Activated CD4-positive, alpha-beta T cell treated with anti-CD3 and anti-CD28 coated beads, Interleukin-2, amount 10 ng/mL, durations not matched to agents 24 days and 14 days (primary cell): ENCODE measurements around the gene TMEM229A. TPM values are rescaled to one million over a fixed set of nuclear protein-coding genes. Genes with fewer than 3 reads are reported as not detected.
"Not testable (repeated sequence)": the region's sequence is repeated elsewhere in the genome, so short reads cannot be mapped to it uniquely, and the experiment has no call there.

Experiments used
- DNase-seq: peaks from one replicate; pipeline ENCODE4 v3.0.0; 2022
- H3K27ac Mint-ChIP-seq: one replicate; pipeline ENCODE4 v1.8.0; 2022; ENCODE audit warnings: mild to moderate bottlenecking, mixed read lengths
- H3K27me3 Mint-ChIP-seq: one replicate; pipeline ENCODE4 v1.8.0; 2022; ENCODE audit warnings: mixed read lengths
- H3K36me3 Mint-ChIP-seq: one replicate; pipeline ENCODE4 v1.8.0; 2022; ENCODE audit warnings: low read depth, mild to moderate bottlenecking, mixed read lengths
- H3K4me1 Mint-ChIP-seq: one replicate; pipeline ENCODE4 v1.8.0; 2021; ENCODE audit warnings: mixed read lengths
- H3K4me3 Mint-ChIP-seq: one replicate; pipeline ENCODE4 v1.8.0; 2022; ENCODE audit warnings: mild to moderate bottlenecking, moderate library complexity, mixed read lengths
- H3K9me3 Mint-ChIP-seq: one replicate; pipeline ENCODE4 v1.8.0; 2021; ENCODE audit warnings: mixed read lengths
- intact Hi-C: fragments of 100-400 bp; cut with micrococcal nuclease; formaldehyde crosslinking; loops from one replicate; pipeline ENCODE4 v1.15.1; 2023
- total RNA-seq: library from RNA; stranded (reverse); gene quantifications from 2 replicates; pipeline ENCODE4 v1.2.3, GENCODE V29; 2022

TMEM229A gene
- total RNA-seq, 1 donor from 2014 or later = not detected

- Mint-ChIP-seq H3K36me3 (no peaks in the 10 kb centered on the region), H3K27ac (no peak overlapping the region), H3K27me3 (no peaks in the 10 kb centered on the region), H3K4me3 (no peak overlapping the region), H3K4me1 (no peaks in the 10 kb centered on the region), H3K9me3 (no peaks in the 10 kb centered on the region)
- no peak for DNase-seq
- intact Hi-C loops = no loop called here
Measured at GRCh38 chr7:124051681-124052377, 19.0 kb upstream of the TMEM229A start.

GRCh38 chr7:124042826-124043225 lies 10.0 kb upstream of the TMEM229A start:
- DNase-seq = no peak
- no peaks in the 10 kb centered on the region for H3K36me3 Mint-ChIP-seq
- intact Hi-C loops = no loop called here
- no peaks in the 10 kb centered on the region for H3K4me1 Mint-ChIP-seq
- H3K4me3 Mint-ChIP-seq = no peak overlapping the region
- no peaks in the 10 kb centered on the region for H3K9me3 Mint-ChIP-seq
- no peak overlapping the region for H3K27ac Mint-ChIP-seq
- H3K27me3 Mint-ChIP-seq = no peaks in the 10 kb centered on the region

GRCh38 chr7:124041439-124041838 lies 8.6 kb upstream of the TMEM229A start:
- no peak overlapping the region for H3K27ac Mint-ChIP-seq
- H3K27me3 Mint-ChIP-seq = peaks cover under 1% of the 10 kb centered on the region

GRCh38 chr7:124037902-124038301 lies 5.0 kb upstream of the TMEM229A start:
- intact Hi-C loops, H3K9me3 Mint-ChIP-seq, DNase-seq, H3K4me1 Mint-ChIP-seq, H3K27ac Mint-ChIP-seq, H3K4me3 Mint-ChIP-seq, H3K36me3 Mint-ChIP-seq: not testable (repeated sequence)
- H3K27me3 Mint-ChIP-seq = peaks cover 25% of the 10 kb centered on the region

More at GRCh38 chr7:124041439-124041838, 8.6 kb upstream of the TMEM229A start:
- Mint-ChIP-seq H3K9me3 (no peaks in the 10 kb centered on the region), H3K36me3 (no peaks in the 10 kb centered on the region), H3K4me1 (no peaks in the 10 kb centered on the region), H3K4me3 (no peak overlapping the region)
- intact Hi-C loops = no loop called here
- no peak for DNase-seq

- no peak for DNase-seq
- no peak overlapping the region for H3K4me3 Mint-ChIP-seq
- H3K4me1 Mint-ChIP-seq = peaks cover 4% of the 10 kb centered on the region
- H3K36me3 Mint-ChIP-seq = peaks cover 5% of the 10 kb centered on the region
- peaks cover 42% of the 10 kb centered on the region for H3K27me3 Mint-ChIP-seq
- no peak overlapping the region for H3K27ac Mint-ChIP-seq
- intact Hi-C loops = no loop called here
- H3K9me3 Mint-ChIP-seq = no peaks in the 10 kb centered on the region
Measured at GRCh38 chr7:124035706-124036105, 2.8 kb upstream of the TMEM229A start.

- H3K9me3 Mint-ChIP-seq = no peaks in the 10 kb centered on the region
- H3K36me3 Mint-ChIP-seq = peaks cover 5% of the 10 kb centered on the region
- H3K27ac Mint-ChIP-seq = no peak overlapping the region
- H3K27me3 Mint-ChIP-seq = peaks cover 51% of the 10 kb centered on the region
- H3K4me1 Mint-ChIP-seq = peaks cover 4% of the 10 kb centered on the region
- DNase-seq = no peak
- no peak overlapping the region for H3K4me3 Mint-ChIP-seq
- intact Hi-C loops = no loop called here
Measured at GRCh38 chr7:124034754-124035100, 1.9 kb upstream of the TMEM229A start.

- no peaks in the 10 kb centered on the region for H3K9me3 Mint-ChIP-seq
- peaks cover 55% of the 10 kb centered on the region for H3K27me3 Mint-ChIP-seq
- intact Hi-C loops = no loop called here
Measured at GRCh38 chr7:124033807-124034753, 1.2 kb upstream of the TMEM229A start.

GRCh38 chr7:124033095-124033806 lies 384 bp upstream of the TMEM229A start:
- H3K9me3 Mint-ChIP-seq = no peaks in the 10 kb centered on the region
- H3K4me1 Mint-ChIP-seq = peaks cover 4% of the 10 kb centered on the region
- H3K4me3 Mint-ChIP-seq = peak overlapping the region; percentile 21
- peaks cover 55% of the 10 kb centered on the region for H3K27me3 Mint-ChIP-seq
- no peak overlapping the region for H3K27ac Mint-ChIP-seq
- H3K36me3 Mint-ChIP-seq = peaks cover 5% of the 10 kb centered on the region
- no peak for DNase-seq
- intact Hi-C loops = no loop called here

More at GRCh38 chr7:124033807-124034753, 1.2 kb upstream of the TMEM229A start:
- Mint-ChIP-seq H3K4me1 (peaks cover 4% of the 10 kb centered on the region), H3K4me3 (no peak overlapping the region), H3K36me3 (peaks cover 5% of the 10 kb centered on the region), H3K27ac (no peak overlapping the region)
- DNase-seq = no peak

- no peak overlapping the region for H3K27ac Mint-ChIP-seq
- peaks cover 5% of the 10 kb centered on the region for H3K36me3 Mint-ChIP-seq
- peak overlapping the region; percentile 64 for H3K4me3 Mint-ChIP-seq
- no peak for DNase-seq
- H3K9me3 Mint-ChIP-seq = no peaks in the 10 kb centered on the region
- peaks cover 4% of the 10 kb centered on the region for H3K4me1 Mint-ChIP-seq
- H3K27me3 Mint-ChIP-seq = peaks cover 55% of the 10 kb centered on the region
- intact Hi-C loops = no loop called here
Measured at GRCh38 chr7:124031919-124032318, 948 bp downstream of the TMEM229A start.

- Mint-ChIP-seq H3K27me3 (peaks cover 54% of the 10 kb centered on the region), H3K27ac (no peak overlapping the region), H3K9me3 (no peaks in the 10 kb centered on the region), H3K4me3 (no peak overlapping the region), H3K36me3 (peaks cover 5% of the 10 kb centered on the region), H3K4me1 (peaks cover 4% of the 10 kb centered on the region)
- intact Hi-C loops = no loop called here
- DNase-seq = no peak
Measured at GRCh38 chr7:124031406-124031805, 1.5 kb downstream of the TMEM229A start.

- no peak overlapping the region for H3K27ac Mint-ChIP-seq
- no peaks in the 10 kb centered on the region for H3K9me3 Mint-ChIP-seq
- intact Hi-C loops = no loop called here
Measured at GRCh38 chr7:124030964-124031363, 1.9 kb downstream of the TMEM229A start.

GRCh38 chr7:124029396-124030188 lies 3.3 kb downstream of the TMEM229A start:
- intact Hi-C loops = no loop called here
- Mint-ChIP-seq H3K4me1 (peaks cover 4% of the 10 kb centered on the region), H3K36me3 (peaks cover 5% of the 10 kb centered on the region), H3K9me3 (no peaks in the 10 kb centered on the region), H3K27ac (no peak overlapping the region), H3K27me3 (peaks cover 41% of the 10 kb centered on the region), H3K4me3 (no peak overlapping the region)
- DNase-seq = no peak

More at GRCh38 chr7:124030964-124031363, 1.9 kb downstream of the TMEM229A start:
- Mint-ChIP-seq H3K4me1 (peaks cover 4% of the 10 kb centered on the region), H3K36me3 (peaks cover 5% of the 10 kb centered on the region), H3K27me3 (peaks cover 50% of the 10 kb centered on the region), H3K4me3 (no peak overlapping the region)
- no peak for DNase-seq

- Mint-ChIP-seq H3K4me1 (peaks cover 4% of the 10 kb centered on the region), H3K27ac (no peak overlapping the region), H3K4me3 (no peak overlapping the region), H3K9me3 (no peaks in the 10 kb centered on the region), H3K27me3 (peaks cover 27% of the 10 kb centered on the region), H3K36me3 (peaks cover 2% of the 10 kb centered on the region)
- intact Hi-C loops = no loop called here
- no peak for DNase-seq
Measured at GRCh38 chr7:124027236-124027635, 5.6 kb downstream of the TMEM229A start.
